H1 (cell line): Measurements from ENCODE around the gene TRPM6. TPM values are rescaled to one million over a fixed set of nuclear protein-coding genes. Genes with fewer than 3 reads are reported as not detected.

ENCODE experiments used
- CTCF ChIA-PET: fragments of 300-600 bp; sonication (Branson Sonifier 250); formaldehyde crosslinking; loops from one replicate; lab custom pipeline; 2021; ENCODE audit not compliant: partially characterized antibody; lab: Charles Lee
- POLR2A ChIA-PET: fragments of 300-600 bp; sonication (Branson Sonifier 250); formaldehyde crosslinking; loops from one replicate; lab custom pipeline; 2021; ENCODE audit warnings: inconsistent platforms; ENCODE audit not compliant: partially characterized antibody; lab: Charles Lee
- DNase-seq, 2 experiments: peaks; one replicate each; pipeline versions ENCODE4 v3.0.0 to v3.0.0-alpha.2; 2010 to 2022; ENCODE audit warnings: low spot score in 2 of 2, low read depth in 1 of 2, mixed read lengths in 1 of 2
- FAIRE-seq: peaks from 2 replicates; lab custom pipeline; 2011; peaks lifted over from hg19 to GRCh38; lab: Jason Lieb, UNC
- H2AFZ ChIP-seq: 2 replicates; pipeline ENCODE4 v1.8.1; 2012; ENCODE audit warnings: low read length, inconsistent platforms
- H2AK5ac ChIP-seq: 2 replicates; pipeline ENCODE4 v1.6.1; 2013; ENCODE audit warnings: low read depth, low read length
- H2BK120ac ChIP-seq: replicated peaks from 2 replicates; pipeline ENCODE3; 2013; ENCODE audit warnings: low read depth, low read length, inconsistent platforms
- H2BK12ac ChIP-seq: 2 replicates; pipeline ENCODE4 v1.6.1; 2013; ENCODE audit warnings: low read depth, low read length
- H2BK15ac ChIP-seq: 2 replicates; pipeline ENCODE4 v1.6.1; 2013; ENCODE audit warnings: low read length
- H2BK20ac ChIP-seq: 2 replicates; pipeline ENCODE4 v1.6.1; 2013; ENCODE audit warnings: low read length
- H2BK5ac ChIP-seq: 2 replicates; pipeline ENCODE4 v1.6.1; 2013; ENCODE audit warnings: low read depth, low read length
- H3K14ac ChIP-seq: 2 replicates; pipeline ENCODE4 v1.6.1; 2013; ENCODE audit warnings: inconsistent platforms; ENCODE audit not compliant: insufficient read length
- H3K18ac ChIP-seq: 2 replicates; pipeline ENCODE4 v1.6.1; 2013; ENCODE audit warnings: low read length; ENCODE audit errors: extremely low read depth
- H3K23ac ChIP-seq: 2 replicates; pipeline ENCODE4 v1.6.1; 2013; ENCODE audit warnings: inconsistent platforms; ENCODE audit not compliant: insufficient read length
- H3K23me2 ChIP-seq: 2 replicates; pipeline ENCODE4 v1.6.1; 2013; ENCODE audit warnings: low read depth, low read length
- H3K27ac ChIP-seq: 2 replicates; pipeline ENCODE4 v1.6.1; 2011; ENCODE audit warnings: low read depth, low read length, inconsistent platforms
- H3K27me3 ChIP-seq, 4 experiments: replicated peaks in 1 of 4; 1 replicate in 1 of 4; 2 replicates in 3 of 4; pipeline versions ENCODE4 v1.6.1 to v1.8.1; 2011 to 2013; ENCODE audit warnings: low read length in 3 of 4, mild to moderate bottlenecking in 3 of 4, inconsistent platforms in 2 of 4, mixed read lengths in 2 of 4, moderate library complexity in 1 of 4; ENCODE audit not compliant: control insufficient read depth in 3 of 4, insufficient read depth in 3 of 4; ENCODE audit errors: extremely low read depth in 1 of 4
- H3K36me3 ChIP-seq, 4 experiments: 2 replicates each; pipeline versions ENCODE4 v1.6.1 to v1.8.1; 2011 to 2013; ENCODE audit warnings: mild to moderate bottlenecking in 4 of 4, low read length in 3 of 4, moderate library complexity in 2 of 4, control low read depth in 1 of 4, inconsistent platforms in 1 of 4; ENCODE audit not compliant: insufficient read depth in 4 of 4, control insufficient read depth in 2 of 4
- H3K4ac ChIP-seq: replicated peaks from 2 replicates; pipeline ENCODE3; 2013; ENCODE audit warnings: low read length, low read depth, mixed read lengths, inconsistent platforms; ENCODE audit not compliant: insufficient read length
- H3K4me1 ChIP-seq, 4 experiments: replicated peaks in 1 of 4; 1 replicate in 1 of 4; 2 replicates in 3 of 4; pipeline versions ENCODE4 v1.6.1 to v1.8.1; 2011 to 2013; ENCODE audit warnings: low read length in 3 of 4, inconsistent platforms in 2 of 4, mixed read lengths in 1 of 4; ENCODE audit not compliant: insufficient read depth in 4 of 4, control insufficient read depth in 3 of 4
- H3K4me2 ChIP-seq, 2 experiments: 2 replicates each; pipeline versions ENCODE4 v1.6.1 to v1.8.1; 2011 to 2013; ENCODE audit warnings: low read depth in 2 of 2, low read length in 2 of 2, control low read depth in 1 of 2, inconsistent platforms in 1 of 2, mild to moderate bottlenecking in 1 of 2; ENCODE audit not compliant: insufficient read depth in 1 of 2
- H3K4me3 ChIP-seq, 4 experiments: fragments of 200-600, 300-600 bp in 1 of 4; sonication (generic), shearing (Covaris generic), sonication (Bioruptor Twin) in 1 of 4; 2 replicates each; pipeline versions ENCODE4 v1.5.1 to v1.8.1; 2011 to 2016; ENCODE audit warnings: low read length in 4 of 4, low read depth in 3 of 4, control low read depth in 2 of 4, inconsistent platforms in 2 of 4, mild to moderate bottlenecking in 2 of 4, mixed read lengths in 1 of 4, moderate library complexity in 1 of 4; ENCODE audit not compliant: insufficient read depth in 2 of 4; ENCODE audit errors: extremely low read depth in 1 of 4
- H3K56ac ChIP-seq: replicated peaks from 2 replicates; pipeline ENCODE3; 2013; ENCODE audit warnings: low read depth, mild to moderate bottlenecking, mixed read lengths, low read length, inconsistent platforms; ENCODE audit not compliant: insufficient read length
- H3K79me1 ChIP-seq: 2 replicates; pipeline ENCODE4 v1.6.1; 2013; ENCODE audit warnings: low read depth, low read length, control low read depth
- H3K79me2 ChIP-seq, 2 experiments: 2 replicates each; pipeline versions ENCODE4 v1.6.1 to v1.8.1; 2012 to 2013; ENCODE audit warnings: low read length in 2 of 2, mild to moderate bottlenecking in 2 of 2, inconsistent platforms in 1 of 2; ENCODE audit not compliant: insufficient read depth in 2 of 2, control insufficient read depth in 1 of 2
- H3K9ac ChIP-seq, 4 experiments: replicated peaks in 1 of 4; 1 replicate in 1 of 4; 2 replicates in 3 of 4; pipeline versions ENCODE4 v1.6.1 to v1.8.1; 2011 to 2013; ENCODE audit warnings: low read depth in 3 of 4, low read length in 3 of 4, control low read depth in 2 of 4, mild to moderate bottlenecking in 2 of 4, moderate library complexity in 2 of 4, inconsistent platforms in 1 of 4; ENCODE audit errors: extremely low read depth in 1 of 4
- H3K9me3 ChIP-seq, 2 experiments: 2 replicates each; pipeline versions ENCODE4 v1.6.1 to v1.8.1; 2012 to 2013; ENCODE audit warnings: mild to moderate bottlenecking in 2 of 2, moderate library complexity in 2 of 2, control low read depth in 1 of 2, inconsistent platforms in 1 of 2, low read depth in 1 of 2, low read length in 1 of 2, mixed read lengths in 1 of 2; ENCODE audit not compliant: insufficient read depth in 2 of 2
- H4K20me1 ChIP-seq, 2 experiments: replicated peaks in 1 of 2; 2 replicates each; pipeline versions ENCODE3 to v1.8.1; 2011 to 2013; ENCODE audit warnings: inconsistent platforms in 2 of 2, low read length in 2 of 2, mild to moderate bottlenecking in 1 of 2; ENCODE audit not compliant: insufficient read depth in 2 of 2, control insufficient read depth in 1 of 2
- H4K5ac ChIP-seq: 2 replicates; pipeline ENCODE4 v1.6.1; 2013; ENCODE audit warnings: low read length, low read depth, mixed read lengths, inconsistent platforms; ENCODE audit not compliant: insufficient read length
- H4K8ac ChIP-seq: 2 replicates; pipeline ENCODE4 v1.8.0; 2013; ENCODE audit warnings: mild to moderate bottlenecking, moderate library complexity, low read length, inconsistent platforms; ENCODE audit not compliant: insufficient read depth; ENCODE audit errors: extremely low read depth
- H4K91ac ChIP-seq: replicated peaks from 2 replicates; pipeline ENCODE3; 2013; ENCODE audit warnings: low read length, mixed read lengths, inconsistent platforms; ENCODE audit not compliant: insufficient read length
- CBX5 ChIP-seq: fragments of 300-800, 300-1000 bp; sonication (generic); IDR thresholded peaks from 2 replicates; pipeline ENCODE4 v1.7.1; 2016; ENCODE audit warnings: antibody characterized with exemption, low read length, low read depth
- CHD1 ChIP-seq: IDR thresholded peaks from 2 replicates; pipeline ENCODE4 v1.6.1; 2012; ENCODE audit warnings: low read depth, low read length, improper control_type of control experiment
- CHD2 ChIP-seq: IDR thresholded peaks from 2 replicates; pipeline ENCODE4 v1.6.1; 2012; ENCODE audit warnings: low read length, improper control_type of control experiment
- EP300 ChIP-seq, 2 experiments: IDR thresholded peaks; 1 replicate in 1 of 2; 2 replicates in 1 of 2; pipeline ENCODE4 v1.6.1; 2011 to 2012; ENCODE audit warnings: low read depth in 2 of 2, low read length in 2 of 2, mild to moderate bottlenecking in 2 of 2, borderline replicate concordance in 1 of 2, inconsistent platforms in 1 of 2, moderate library complexity in 1 of 2
- KDM1A ChIP-seq: fragments of 200-600, 300-600 bp; sonication (generic); IDR thresholded peaks from 2 replicates; pipeline ENCODE4 v1.7.1; 2016; ENCODE audit warnings: mild to moderate bottlenecking, low read length, borderline replicate concordance
- WGBS, 2 experiments: shearing (Covaris generic) in 1 of 2; methylation state at CpG; one replicate each; pipeline versions ENCODE4 v1.1.6 to v1.1.7; 2013 to 2015; ENCODE audit warnings: low lambda C conversion rate in 2 of 2, mixed read lengths in 2 of 2, inconsistent platforms in 1 of 2, low coverage in 1 of 2, missing lambda C conversion rate in 1 of 2; ENCODE audit not compliant: insufficient replicate concordance in 2 of 2, insufficient coverage in 1 of 2, insufficient read length in 1 of 2; ENCODE audit errors: extremely low coverage in 1 of 2, missing lambda C conversion rate in 1 of 2; 5-methylcytosine and 5-hydroxymethylcytosine counted together
- polyA plus RNA-seq, 7 experiments: library from polyadenylated mRNA; depleted of rRNA in 3 of 7; stranded (reverse) in 5 of 7; unstranded in 2 of 7; fragments of >200 nt in 5 of 7; fragments of 200-250 nt in 2 of 7; gene quantifications; 1 replicate in 5 of 7; 2 replicates in 1 of 7; 4 replicates in 1 of 7; pipeline versions ENCODE4 v1.2.1 to v1.2.3, GENCODE V29; 2011 to 2013; ENCODE audit warnings: missing spikeins in 2 of 7, mixed read lengths in 2 of 7
- total RNA-seq: library from RNA; stranded (reverse); fragmentation: NEBNext Ultra II Directional; extraction: Animal tissue kit (Norgen Biotek cat#: 25700); gene quantifications from 2 replicates; pipeline ENCODE4 v1.2.1, GENCODE V29; 2021

TRPM6 gene
- total and polyA plus RNA-seq, 2 of the 8 experiments (the other 6 are each of a cell fraction or from before 2014, with no cell fraction given) = 0.45 to 1.5 TPM

DNA sequence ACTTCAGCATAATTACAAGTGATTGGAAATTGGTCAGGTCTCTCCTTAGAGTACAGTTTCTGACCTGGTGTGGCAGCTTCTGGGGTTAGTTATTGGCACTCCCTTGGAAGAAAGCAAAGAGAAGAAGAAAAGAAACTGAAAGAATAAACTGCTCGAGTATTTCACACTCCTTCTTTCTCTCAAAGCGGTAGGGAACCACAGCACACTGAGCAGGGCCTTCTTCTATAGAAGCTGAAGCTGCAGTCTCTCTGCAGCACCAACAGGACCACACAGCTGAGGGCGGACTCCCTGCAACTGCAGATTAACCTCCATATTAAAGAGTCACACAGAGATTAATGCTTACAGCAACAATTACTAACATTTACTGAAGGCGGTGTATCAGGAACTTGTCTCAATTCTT, 152.0 kb downstream of the TRPM6 start:
- DNase-seq = no peak
- CTCF ChIA-PET = interaction anchor here (1.0 kb wide), 1 partner anchor 8 kb away, joined by 3 read pairs; no protein-coding TSS in a partner anchor

More for the DNA sequence above, 152.0 kb downstream of the TRPM6 start:
- H4K8ac ChIP-seq = no peak overlapping the region
- no peaks in the 10 kb centered on the region; the same call in 1 of the 2 replicates for H3K79me1 ChIP-seq
- TF ChIP-seq CHD2 (no peak), EP300 (IDR thresholded peaks at IDR 0.05; ENCODE audit: borderline replicate concordance in 1 of 2, low read depth in 2 of 2, low read length in 2 of 2) (no peak), KDM1A (no peak), CHD1 (no peak), CBX5 (no peak)
- no peak overlapping the region for H3K18ac ChIP-seq
- H2BK15ac ChIP-seq = no peak overlapping the region
- no peaks in the 10 kb centered on the region for H3K27me3 ChIP-seq
- H3K4me3 ChIP-seq = no peak overlapping the region
- no peak overlapping the region for H3K23ac ChIP-seq
- no peaks in the 10 kb centered on the region for H4K20me1 ChIP-seq
- no peaks in the 10 kb centered on the region for H3K79me2 ChIP-seq
- H4K5ac ChIP-seq = no peak overlapping the region
- no peak overlapping the region for H4K91ac ChIP-seq
- H3K9ac ChIP-seq = no peak overlapping the region
- H2AFZ ChIP-seq = no peak overlapping the region; the same call in 1 of the 2 replicates
- no peak overlapping the region for H2AK5ac ChIP-seq
- no peak overlapping the region for H3K4ac ChIP-seq
- POLR2A ChIA-PET = interaction anchor here (1.4 kb wide), 1 partner anchor 9 kb away, joined by 4 read pairs; no protein-coding TSS in a partner anchor
- H2BK120ac ChIP-seq = no peak overlapping the region
- no peak overlapping the region for H2BK5ac ChIP-seq
- peak; percentile 58 for FAIRE-seq
- no peaks in the 10 kb centered on the region for H3K9me3 ChIP-seq
- 75% methylated on average over 4 of the region's 4 CpGs; no CpG with 5 or more reads in 1 of the 2 experiments for WGBS, 2 experiments
- no peak overlapping the region for H3K27ac ChIP-seq
- H2BK12ac ChIP-seq = no peak overlapping the region
- no peaks in the 10 kb centered on the region for H3K23me2 ChIP-seq
- no peaks in the 10 kb centered on the region for H3K4me1 ChIP-seq
- no peak overlapping the region for H3K14ac ChIP-seq
- no peak overlapping the region for H2BK20ac ChIP-seq
- H3K36me3 ChIP-seq = no peaks in the 10 kb centered on the region
- no peak overlapping the region for H3K4me2 ChIP-seq
- H3K56ac ChIP-seq = no peak overlapping the region
